Fibroblast of lung (primary cell): Measurements from ENCODE around the gene INPPL1. TPM values are rescaled to one million over a fixed set of nuclear protein-coding genes. Genes with fewer than 3 reads are reported as not detected.
A peak's percentile ranks its signal among the peaks of the same experiment; 100 is the strongest.

Experiments
- DNase-seq, 2 donors: peaks; one replicate each; pipeline versions ENCODE4 v3.0.0 to v3.0.0-alpha.2; 2010; ENCODE audit warnings: low read depth in 2 of 2
- H2AFZ ChIP-seq: 2 replicates; pipeline ENCODE4 v1.5.1; 2012; ENCODE audit warnings: low read length, control low read depth, inconsistent platforms
- H3K27ac ChIP-seq: 2 replicates; pipeline ENCODE4 v1.5.1; 2011; ENCODE audit warnings: low read length, control low read depth; ENCODE audit not compliant: insufficient read depth
- H3K27me3 ChIP-seq: 2 replicates; pipeline ENCODE4 v1.5.1; 2011; ENCODE audit warnings: mild to moderate bottlenecking, low read length; ENCODE audit not compliant: control insufficient read depth, insufficient read depth
- H3K36me3 ChIP-seq: 2 replicates; pipeline ENCODE4 v1.5.1; 2011; ENCODE audit warnings: low read length; ENCODE audit not compliant: control insufficient read depth, insufficient read depth
- H3K4me1 ChIP-seq: 2 replicates; pipeline ENCODE4 v1.5.1; 2011; ENCODE audit warnings: low read length; ENCODE audit not compliant: control insufficient read depth, insufficient read depth; ENCODE audit errors: extremely low read depth
- H3K4me2 ChIP-seq: 2 replicates; pipeline ENCODE4 v1.5.1; 2011; ENCODE audit warnings: low read length, control low read depth; ENCODE audit not compliant: insufficient read depth; ENCODE audit errors: extremely low read depth
- H3K4me3 ChIP-seq, 4 experiments: fragments of 200-600 bp in 1 of 4; sonication (generic) in 1 of 4; replicated peaks in 1 of 4; 2 replicates each; pipeline ENCODE4 v1.5.1; 2011 to 2016; ENCODE audit warnings: low read length in 4 of 4, low read depth in 3 of 4, mild to moderate bottlenecking in 3 of 4, control low read depth in 2 of 4, inconsistent platforms in 1 of 4, mixed read lengths in 1 of 4; ENCODE audit not compliant: insufficient read depth in 1 of 4; ENCODE audit errors: control extremely low read depth in 1 of 4
- H3K79me2 ChIP-seq: 2 replicates; pipeline ENCODE4 v1.5.1; 2012; ENCODE audit warnings: mild to moderate bottlenecking, low read length, inconsistent platforms; ENCODE audit not compliant: control insufficient read depth, insufficient read depth
- H3K9ac ChIP-seq: 2 replicates; pipeline ENCODE4 v1.5.1; 2011; ENCODE audit warnings: mild to moderate bottlenecking, low read length, control low read depth; ENCODE audit not compliant: insufficient read depth
- H3K9me3 ChIP-seq: 2 replicates; pipeline ENCODE4 v1.5.1; 2012; ENCODE audit warnings: low read depth, low read length; ENCODE audit not compliant: control insufficient read depth, insufficient read depth
- H4K20me1 ChIP-seq: 2 replicates; pipeline ENCODE4 v1.5.1; 2011; ENCODE audit warnings: low read length; ENCODE audit not compliant: control insufficient read depth, insufficient read depth; ENCODE audit errors: extremely low read depth
- CTCF ChIP-seq, 2 donors: IDR thresholded peaks in 1 of 2; conservative IDR thresholded peaks in 1 of 2; 1 replicate in 1 of 2; 2 replicates in 1 of 2; pipeline ENCODE4 v1.5.1; 2011 to 2012; ENCODE audit warnings: low read length in 2 of 2, control low read depth in 1 of 2, inconsistent platforms in 1 of 2, low read depth in 1 of 2, mild to moderate bottlenecking in 1 of 2
- EZH2 ChIP-seq: IDR thresholded peaks from 2 replicates; pipeline ENCODE4 v1.5.1; 2012; ENCODE audit warnings: low read length, control low read depth, mild to moderate bottlenecking; ENCODE audit errors: missing control alignments
- polyA plus RNA-seq, 2 donors: library from polyadenylated mRNA; depleted of rRNA in 1 of 2; stranded (reverse) in 1 of 2; unstranded in 1 of 2; fragments of >200 nt; gene quantifications; 2 replicates each; pipeline ENCODE4 v1.2.1, GENCODE V29; 2011 to 2012; ENCODE audit warnings: missing spikeins in 1 of 2
- total RNA-seq: library from RNA; depleted of rRNA; stranded (reverse); fragments of >200 nt; gene quantifications from 2 replicates; pipeline ENCODE4 v1.2.1, GENCODE V29; 2014

Gene INPPL1
- total and polyA plus RNA-seq, 2 donors (not counting 1 experiment from before 2014, with no cell fraction given), result 60.3 to 102 TPM

- H3K36me3 ChIP-seq, result peaks cover 30% of the 10 kb centered on the region
- peaks cover 2% of the 10 kb centered on the region for H4K20me1 ChIP-seq
Observed at GRCh38 chr11:72237112-72237931, 12.8 kb downstream of the INPPL1 start.

GRCh38 chr11:72238040-72238450, 13.5 kb downstream of the INPPL1 start:
- TF ChIP-seq CTCF (conservative IDR thresholded peaks at IDR 0.05 in 1 of 2, IDR thresholded peaks at IDR 0.05 in 1 of 2; ENCODE audit: low read depth in 1 of 2, low read length in 2 of 2), result peak; percentile 72 to 85
- no peak for TF ChIP-seq EZH2
- DNase-seq, result peak; percentile 61 to 68

More at GRCh38 chr11:72237112-72237931, 12.8 kb downstream of the INPPL1 start:
- TF ChIP-seq CTCF (conservative IDR thresholded peaks at IDR 0.05 in 1 of 2, IDR thresholded peaks at IDR 0.05 in 1 of 2; ENCODE audit: low read depth in 1 of 2, low read length in 2 of 2) (no peak), EZH2 (no peak)
- Histone ChIP-seq H3K79me2 (no peaks in the 10 kb centered on the region), H3K4me2 (no peak overlapping the region), H3K4me1 (peaks cover 3% of the 10 kb centered on the region), H3K4me3 (no peak overlapping the region), H3K27ac (no peak overlapping the region), H3K9me3 (no peaks in the 10 kb centered on the region), H3K9ac (no peak overlapping the region), H3K27me3 (peaks cover 11% of the 10 kb centered on the region), H2AFZ (no peak overlapping the region)
- DNase-seq, result no peak

GRCh38 chr11:72238492-72239312, 14.1 kb downstream of the INPPL1 start:
- H3K9ac ChIP-seq, result no peak overlapping the region
- H3K9me3 ChIP-seq, result no peaks in the 10 kb centered on the region
- peaks cover 24% of the 10 kb centered on the region for H3K27me3 ChIP-seq
- no peaks in the 10 kb centered on the region for H3K79me2 ChIP-seq
- no peak overlapping the region for H3K27ac ChIP-seq
- no peak overlapping the region for H3K4me2 ChIP-seq
- no peak for DNase-seq
- TF ChIP-seq CTCF (conservative IDR thresholded peaks at IDR 0.05 in 1 of 2, IDR thresholded peaks at IDR 0.05 in 1 of 2; ENCODE audit: low read depth in 1 of 2, low read length in 2 of 2) (no peak), EZH2 (no peak)
- H4K20me1 ChIP-seq, result peaks cover 2% of the 10 kb centered on the region
- H3K4me3 ChIP-seq, result no peak overlapping the region
- H3K36me3 ChIP-seq, result peaks cover 18% of the 10 kb centered on the region
- H2AFZ ChIP-seq, result no peak overlapping the region
- peaks cover 3% of the 10 kb centered on the region for H3K4me1 ChIP-seq

More at GRCh38 chr11:72238040-72238450, 13.5 kb downstream of the INPPL1 start:
- Histone ChIP-seq H3K4me3 (no peak overlapping the region), H3K36me3 (peaks cover 23% of the 10 kb centered on the region), H2AFZ (no peak overlapping the region), H3K27me3 (peaks cover 17% of the 10 kb centered on the region), H4K20me1 (peaks cover 2% of the 10 kb centered on the region), H3K9ac (no peak overlapping the region), H3K4me2 (no peak overlapping the region), H3K79me2 (no peaks in the 10 kb centered on the region), H3K4me1 (peaks cover 3% of the 10 kb centered on the region), H3K27ac (no peak overlapping the region), H3K9me3 (no peaks in the 10 kb centered on the region)
